SK-N-SH treated with all-trans-retinoic acid at 6 μM for 48 hours (cell line): Measurements from ENCODE around the gene RAP2A.

Experiments
- TOX ChIP-seq: fragments of 250-450 bp; sonication (Bioruptor Pico); IDR thresholded peaks from 2 replicates; pipeline ENCODE4 v1.8.0; 2021; ENCODE audit warnings: mild to moderate bottlenecking, moderate library complexity, borderline replicate concordance
- ZNF565 ChIP-seq: fragments of 450-650 bp; formaldehyde crosslinking; conservative IDR thresholded peaks from 2 replicates; pipeline ENCODE4 v1.5.0; 2020; ENCODE audit warnings: low read depth, mild to moderate bottlenecking, moderate library complexity

DNA sequence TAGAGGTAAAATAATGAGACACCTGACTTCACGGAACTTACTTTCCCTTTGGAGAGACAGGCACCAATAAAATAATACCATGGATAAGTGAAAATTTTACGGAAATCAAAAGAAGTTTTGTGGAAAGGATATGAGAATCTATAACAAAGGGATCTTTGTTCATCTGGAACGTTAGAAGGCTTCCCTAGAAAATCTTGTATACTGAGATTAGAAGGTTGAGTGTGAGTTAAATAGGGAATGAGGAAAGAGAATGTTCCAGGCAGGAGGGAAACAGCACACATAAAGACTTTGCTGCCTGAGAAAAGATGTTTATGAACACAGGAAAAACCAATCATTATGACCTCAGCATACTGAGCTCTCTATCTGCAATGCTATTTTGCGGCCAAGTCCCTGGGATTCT, 19.6 kb upstream of the RAP2A start:
- no peak for TF ChIP-seq TOX (CRISPR knock-in tag)
- TF ChIP-seq ZNF565 (CRISPR knock-in tag): no peak
